Left ventricle myocardium inferior (tissue), 1 donor: Measurements from ENCODE around the gene PXDC1. TPM values are rescaled to one million over a fixed set of nuclear protein-coding genes. Genes with fewer than 3 reads are reported as not detected.
A peak's percentile ranks its signal among the peaks of the same experiment; 100 is the strongest.
"Not testable (repeated sequence)": the region's sequence is repeated elsewhere in the genome, so short reads cannot be mapped to it uniquely, and the experiment has no call there.

Experiments used
- DNase-seq: peaks from one replicate; pipeline ENCODE4 v3.0.0-alpha.2; 2020
- H3K27ac ChIP-seq: fragments of 200-600 bp; replicated peaks from 2 replicates; pipeline ENCODE4 v1.8.0; 2021
- H3K27me3 ChIP-seq: fragments of 200-600 bp; 2 replicates; pipeline ENCODE4 v1.8.0; 2021; ENCODE audit warnings: low read depth
- H3K36me3 ChIP-seq: fragments of 200-600 bp; 2 replicates; pipeline ENCODE4 v1.8.0; 2021
- H3K4me1 ChIP-seq: fragments of 200-600 bp; 2 replicates; pipeline ENCODE4 v1.8.0; 2021
- H3K4me3 ChIP-seq: fragments of 200-600 bp; 2 replicates; pipeline ENCODE4 v1.8.0; 2021; ENCODE audit warnings: mild to moderate bottlenecking, moderate library complexity
- H3K9me3 ChIP-seq: fragments of 200-600 bp; replicated peaks from 2 replicates; pipeline ENCODE4 v1.8.0; 2021
- CTCF ChIP-seq: fragments of 200-600 bp; IDR thresholded peaks from 2 replicates; pipeline ENCODE4 v1.8.0; 2021; ENCODE audit warnings: antibody characterized with exemption, mild to moderate bottlenecking, borderline replicate concordance
- intact Hi-C: fragments of 100-400 bp; cut with micrococcal nuclease; formaldehyde crosslinking; loops from one replicate; pipeline ENCODE4 v1.11.0; 2022
- total RNA-seq: library from RNA; stranded (reverse); fragmentation: NEBNext Ultra II Directional; extraction: Animal tissue kit (Norgen Biotek cat#: 25700); gene quantifications from one replicate; pipeline ENCODE4 v1.2.1, GENCODE V29; 2021
- donor health status: DM: no; HTN: yes; CAD: no; lungs with severe emphysema.

Gene PXDC1
- total RNA-seq, 1 donor from 2014 or later: 25.2 TPM

DNA sequence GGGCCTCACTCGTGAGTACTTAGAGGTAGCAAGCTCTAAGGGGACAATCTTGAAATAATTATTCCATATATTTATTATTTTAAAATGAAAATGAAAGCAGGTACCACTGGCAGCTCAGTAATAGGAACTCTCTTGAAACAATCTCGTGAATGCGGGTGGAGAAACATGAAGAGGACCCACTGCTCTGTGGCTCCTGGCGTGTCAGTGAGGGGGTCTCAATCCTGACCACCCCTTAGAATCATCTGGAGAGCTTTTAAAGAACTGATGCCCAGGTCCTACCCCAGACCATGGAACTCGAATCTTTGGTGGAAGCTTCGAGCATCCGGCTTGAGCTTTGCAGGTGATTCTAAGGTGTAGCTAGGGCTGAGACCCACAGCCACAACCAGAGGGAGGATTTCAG lies 23.9 kb upstream of the PXDC1 start:
- Histone ChIP-seq H3K36me3 (no peaks in the 10 kb centered on the region), H3K4me3 (no peak overlapping the region), H3K27ac (no peak overlapping the region), H3K4me1 (peaks cover 8% of the 10 kb centered on the region), H3K9me3 (no peaks in the 10 kb centered on the region), H3K27me3 (no peaks in the 10 kb centered on the region)
- intact Hi-C loops: no loop called here
- DNase-seq: no peak
- no peak for TF ChIP-seq CTCF

GRCh38 chr6:3773678-3774298 lies 22.3 kb upstream of the PXDC1 start:
- no peak overlapping the region for H3K27ac ChIP-seq
- intact Hi-C loops: no loop called here
- TF ChIP-seq CTCF: no peak
- H3K4me1 ChIP-seq: peaks cover 8% of the 10 kb centered on the region
- no peaks in the 10 kb centered on the region for H3K9me3 ChIP-seq
- peak; percentile 38 for DNase-seq
- H3K4me3 ChIP-seq: no peak overlapping the region
- no peaks in the 10 kb centered on the region for H3K36me3 ChIP-seq
- H3K27me3 ChIP-seq: no peaks in the 10 kb centered on the region

GRCh38 chr6:3772127-3772999 lies 20.9 kb upstream of the PXDC1 start:
- peaks cover 13% of the 10 kb centered on the region for H3K4me1 ChIP-seq
- H3K36me3 ChIP-seq, H3K9me3 ChIP-seq, DNase-seq, H3K27me3 ChIP-seq, H3K4me3 ChIP-seq, H3K27ac ChIP-seq, intact Hi-C loops: not testable (repeated sequence)

- DNase-seq: no peak
- Histone ChIP-seq H3K36me3 (no peaks in the 10 kb centered on the region), H3K9me3 (no peaks in the 10 kb centered on the region), H3K27me3 (no peaks in the 10 kb centered on the region), H3K4me3 (no peak overlapping the region), H3K27ac (no peak overlapping the region), H3K4me1 (peaks cover 13% of the 10 kb centered on the region)
- TF ChIP-seq CTCF: no peak
- intact Hi-C loops: no loop called here
These were observed 20.0 kb upstream of the PXDC1 start for GRCh38 chr6:3771407-3772011.

- intact Hi-C loops: no loop called here
These were observed 18.7 kb upstream of the PXDC1 start for GRCh38 chr6:3770023-3770720.

More at GRCh38 chr6:3770023-3770720, 18.7 kb upstream of the PXDC1 start:
- Histone ChIP-seq H3K27me3 (no peaks in the 10 kb centered on the region), H3K4me1 (peaks cover 13% of the 10 kb centered on the region), H3K4me3 (no peak overlapping the region), H3K9me3 (no peaks in the 10 kb centered on the region), H3K36me3 (no peaks in the 10 kb centered on the region), H3K27ac (no peak overlapping the region)
- DNase-seq: no peak
- TF ChIP-seq CTCF: no peak
